NCI-H460 (cell line): ENCODE results near the gene TDRKH. TPM values are rescaled to one million over a fixed set of nuclear protein-coding genes. Genes with fewer than 3 reads are reported as not detected.

Experiments used
- DNase-seq: peaks from one replicate; pipeline ENCODE4 v3.0.0-alpha.2; 2016; ENCODE audit warnings: low read depth; ENCODE audit errors: extremely low read depth
- polyA plus RNA-seq: library from polyadenylated mRNA; depleted of rRNA; stranded (reverse); fragments of >200 nt; gene quantifications from 2 replicates; pipeline ENCODE4 v1.2.3, GENCODE V29; 2014; cell fraction: nucleus; rRNA removed
- total RNA-seq: library from RNA; depleted of rRNA; stranded (reverse); fragments of >200 nt; shearing (Covaris generic); gene quantifications from 2 replicates; pipeline ENCODE4 v1.2.3, GENCODE V29; 2014; rRNA removed

Gene TDRKH, protein sequence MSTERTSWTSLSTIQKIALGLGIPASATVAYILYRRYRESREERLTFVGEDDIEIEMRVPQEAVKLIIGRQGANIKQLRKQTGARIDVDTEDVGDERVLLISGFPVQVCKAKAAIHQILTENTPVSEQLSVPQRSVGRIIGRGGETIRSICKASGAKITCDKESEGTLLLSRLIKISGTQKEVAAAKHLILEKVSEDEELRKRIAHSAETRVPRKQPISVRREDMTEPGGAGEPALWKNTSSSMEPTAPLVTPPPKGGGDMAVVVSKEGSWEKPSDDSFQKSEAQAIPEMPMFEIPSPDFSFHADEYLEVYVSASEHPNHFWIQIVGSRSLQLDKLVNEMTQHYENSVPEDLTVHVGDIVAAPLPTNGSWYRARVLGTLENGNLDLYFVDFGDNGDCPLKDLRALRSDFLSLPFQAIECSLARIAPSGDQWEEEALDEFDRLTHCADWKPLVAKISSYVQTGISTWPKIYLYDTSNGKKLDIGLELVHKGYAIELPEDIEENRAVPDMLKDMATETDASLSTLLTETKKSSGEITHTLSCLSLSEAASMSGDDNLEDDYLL
- total RNA-seq: 7.1 and 10.9 TPM in 2 replicates
- polyA plus RNA-seq: 5.5 and 5.9 TPM in 2 replicates

DNA sequence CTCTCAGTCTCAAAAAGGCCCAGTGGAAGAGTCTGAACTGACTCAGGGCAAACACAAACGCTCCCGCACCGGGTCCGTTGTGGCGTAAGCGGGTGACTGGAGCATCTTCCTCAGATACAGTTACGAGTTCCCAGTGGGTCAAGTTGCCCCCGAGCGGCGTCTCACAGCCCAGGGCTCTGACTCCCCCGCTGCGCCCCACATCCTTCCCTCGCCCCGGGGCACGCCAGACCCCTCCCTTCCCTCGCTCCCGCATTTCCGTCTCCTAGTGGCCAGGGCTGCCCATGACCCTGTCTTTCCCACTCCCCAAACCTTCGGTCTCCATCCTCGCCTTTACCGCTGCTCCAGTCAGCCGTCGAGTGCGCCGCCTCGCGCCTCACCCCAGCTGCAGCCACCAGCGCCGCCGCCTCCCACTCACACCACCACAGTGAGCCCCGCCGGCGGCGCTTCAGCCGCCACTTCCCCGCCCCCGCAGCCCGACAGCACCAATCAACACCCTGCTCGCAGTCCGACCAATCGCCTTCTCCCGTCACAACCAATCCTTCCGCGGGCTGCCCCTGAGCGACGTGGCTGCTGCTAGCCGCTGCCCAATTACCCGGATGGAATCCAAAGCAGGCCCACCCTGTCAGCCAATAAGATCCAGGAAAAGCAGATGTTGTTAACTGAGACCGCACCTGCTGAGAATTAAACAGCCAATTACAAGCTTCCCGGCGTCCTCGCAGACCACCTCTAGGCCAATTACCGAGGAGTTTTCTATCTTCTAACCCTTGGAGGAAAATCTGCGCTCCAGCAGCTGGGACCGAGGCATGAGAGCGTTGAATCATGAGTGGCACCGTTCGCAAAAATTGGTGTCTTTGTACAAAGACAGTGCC, at the start of gene TDRKH:
Gene TDRKH (minus strand): TSS at position 430 of the 869 bp plus-strand sequence. CDS start 7,478 bp downstream, outside the sequence.
- peak; percentile 100 for DNase-seq

DNA sequence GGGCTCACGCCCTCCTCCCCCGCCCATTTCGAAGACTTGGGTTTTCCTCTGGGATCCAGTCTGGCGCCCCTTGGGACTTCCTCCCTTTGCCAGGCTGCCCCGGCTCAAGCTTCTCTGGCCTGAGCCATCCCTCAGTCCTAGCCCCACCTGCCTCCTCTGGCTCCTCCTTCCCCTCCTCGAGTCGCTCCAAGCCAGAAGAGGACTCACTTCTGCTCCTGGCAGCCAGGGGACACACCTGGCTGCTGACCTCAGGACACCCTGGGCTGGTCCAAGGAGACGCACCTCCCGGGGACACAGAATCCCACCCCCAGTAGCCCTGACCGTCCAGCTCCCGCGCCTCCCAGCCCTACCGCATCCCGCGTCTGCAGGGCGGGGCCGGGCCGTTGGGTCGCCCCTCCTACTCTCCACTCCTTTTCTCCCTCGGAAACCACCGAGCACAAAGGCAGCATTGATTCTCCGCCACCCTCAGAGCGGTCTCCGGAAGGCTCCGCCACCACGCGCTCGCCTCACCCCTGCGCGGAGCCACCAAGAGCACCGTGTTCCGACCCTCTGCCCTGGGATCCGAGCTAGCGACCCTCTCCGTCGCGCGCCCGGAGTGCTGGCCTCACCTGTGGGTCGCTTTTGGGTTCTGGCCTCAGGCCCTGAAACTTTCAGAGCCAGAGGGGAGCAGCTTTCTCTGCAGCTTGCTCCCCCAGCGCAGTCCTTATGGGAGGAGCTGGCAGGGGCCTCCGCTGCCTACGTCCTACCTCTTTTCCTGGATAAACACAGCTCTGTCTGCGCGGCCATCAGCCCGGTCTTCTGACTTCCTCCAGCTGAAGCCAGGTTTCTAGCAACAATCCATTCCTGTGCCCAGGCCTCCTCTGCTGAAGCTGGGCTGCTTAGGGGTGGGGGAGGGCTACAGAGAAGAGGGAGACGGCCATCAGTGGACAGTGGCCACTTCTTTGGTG, 49.4 kb upstream of the TDRKH start, which contains the start of gene C2CD4D:
Gene C2CD4D (minus strand): TSS at position 364 of the 947 bp plus-strand sequence. CDS start 831 bp downstream, outside the sequence.
- peak; percentile 68 for DNase-seq

DNA sequence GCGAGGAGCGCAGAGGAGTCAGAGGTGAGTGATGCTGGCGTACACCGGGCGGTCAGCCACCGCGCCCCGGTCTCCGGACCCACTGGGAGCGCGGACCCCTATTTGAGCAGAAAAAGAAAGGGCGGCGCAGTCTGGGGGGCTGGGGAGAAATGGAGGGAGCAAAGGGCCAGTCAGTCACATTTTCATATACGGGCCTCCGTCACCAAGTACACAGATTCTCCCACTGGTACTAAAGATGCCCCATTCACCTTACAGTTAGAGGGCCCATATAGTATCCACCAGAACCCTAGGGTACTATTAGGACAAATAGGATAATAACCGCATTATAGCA, 48.7 kb upstream of the TDRKH start:
- no peak for DNase-seq

DNA sequence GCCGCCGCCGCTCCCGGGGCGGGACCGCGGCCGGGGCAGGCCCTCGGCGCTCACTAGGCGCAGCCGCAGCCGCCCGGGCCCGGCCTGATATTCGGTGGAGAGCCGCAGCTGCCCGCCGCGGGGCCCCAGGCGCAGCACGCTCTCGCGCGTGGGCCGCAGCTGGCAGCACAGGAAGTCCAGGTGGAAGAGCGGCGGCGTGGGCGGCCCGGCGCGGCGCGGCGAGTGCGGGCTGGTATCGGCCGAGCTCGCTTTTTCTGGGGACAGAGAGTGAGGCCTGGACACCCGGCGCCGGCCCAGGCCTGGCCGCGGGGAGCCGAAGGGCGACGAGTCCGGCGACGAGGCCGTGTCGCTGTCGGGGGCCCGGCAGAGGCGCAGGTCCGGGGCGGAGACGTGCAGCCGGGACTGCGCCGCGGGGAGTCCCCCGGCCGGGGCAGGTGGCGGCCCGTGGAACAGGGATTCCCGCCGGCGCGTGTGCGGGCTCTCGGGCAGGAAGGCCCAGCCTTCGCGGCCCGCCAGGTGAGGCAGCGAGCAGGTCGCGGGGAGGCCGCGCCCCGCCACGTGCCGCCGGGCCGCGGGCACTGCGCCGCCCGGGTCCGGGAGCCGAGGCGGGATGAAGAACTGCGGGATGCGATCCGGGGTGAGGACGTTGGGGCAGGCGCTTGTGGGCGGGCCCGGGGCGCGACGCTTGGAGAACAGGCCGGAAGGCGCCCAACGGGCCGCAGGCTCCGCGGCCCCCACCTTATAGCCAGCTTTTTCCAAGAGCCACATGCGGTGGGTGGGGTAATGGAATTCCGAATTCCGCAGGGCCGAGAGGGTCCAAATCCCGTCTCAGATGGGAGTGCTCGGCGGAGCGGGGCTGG, 48.2 kb upstream of the TDRKH start:
- no peak for DNase-seq

DNA sequence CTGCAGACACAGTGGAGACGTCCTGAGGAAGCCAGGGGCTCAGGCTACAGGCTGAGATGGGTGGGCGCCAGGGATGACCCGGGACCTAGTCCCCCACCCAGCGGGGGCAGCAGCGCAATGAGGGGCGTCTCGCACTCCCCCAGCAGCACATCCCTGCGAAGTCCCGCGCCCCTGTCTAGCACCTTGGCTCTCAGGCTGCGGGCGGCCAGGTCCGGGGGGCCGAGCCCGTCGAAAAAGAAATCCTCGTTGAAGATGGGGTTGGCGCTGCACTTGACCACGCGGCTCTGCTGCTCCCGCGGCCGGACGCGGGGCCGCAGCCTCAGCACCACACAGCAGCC, 47.6 kb upstream of the TDRKH start:
- DNase-seq: no peak

DNA sequence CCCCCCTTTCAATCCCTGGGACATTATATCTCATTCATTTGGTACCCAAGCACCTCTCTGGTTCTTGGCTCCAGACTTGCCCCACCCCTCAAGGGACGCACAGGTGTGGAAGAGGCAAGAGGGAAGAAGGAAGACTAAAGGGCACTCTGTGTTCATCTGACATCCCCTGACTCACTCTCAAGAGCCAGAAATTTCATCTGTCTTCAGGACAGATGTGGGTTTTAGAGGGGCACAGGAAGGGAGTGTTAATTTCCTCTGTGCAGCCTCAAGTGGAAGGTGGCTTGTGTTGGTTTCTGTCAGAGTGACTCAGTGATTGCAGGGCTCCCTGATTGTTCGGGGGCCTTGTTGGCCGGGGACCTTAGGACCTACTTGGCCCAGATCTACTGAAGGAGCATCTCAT, 46.9 kb upstream of the TDRKH start:
- no peak for DNase-seq

DNA sequence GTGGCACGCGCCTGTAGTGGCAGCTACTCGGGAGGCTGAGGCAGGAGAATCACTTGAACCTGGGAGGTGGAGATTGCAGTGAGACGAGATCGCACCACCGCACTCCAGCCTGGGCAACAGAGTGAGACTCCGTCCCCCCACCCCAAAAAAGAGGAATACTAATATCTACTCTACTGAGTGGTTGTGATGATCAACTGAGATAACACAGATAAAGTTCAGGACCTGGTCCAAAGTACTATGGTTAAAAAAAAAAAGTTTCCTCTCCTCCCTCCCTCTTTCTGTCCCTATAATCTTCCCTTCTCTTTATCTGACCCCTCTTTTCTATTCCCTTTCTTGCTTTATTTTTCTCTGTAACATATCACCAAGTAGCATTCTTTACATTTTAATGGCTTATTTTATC, 45.3 kb upstream of the TDRKH start:
- DNase-seq: no peak

DNA sequence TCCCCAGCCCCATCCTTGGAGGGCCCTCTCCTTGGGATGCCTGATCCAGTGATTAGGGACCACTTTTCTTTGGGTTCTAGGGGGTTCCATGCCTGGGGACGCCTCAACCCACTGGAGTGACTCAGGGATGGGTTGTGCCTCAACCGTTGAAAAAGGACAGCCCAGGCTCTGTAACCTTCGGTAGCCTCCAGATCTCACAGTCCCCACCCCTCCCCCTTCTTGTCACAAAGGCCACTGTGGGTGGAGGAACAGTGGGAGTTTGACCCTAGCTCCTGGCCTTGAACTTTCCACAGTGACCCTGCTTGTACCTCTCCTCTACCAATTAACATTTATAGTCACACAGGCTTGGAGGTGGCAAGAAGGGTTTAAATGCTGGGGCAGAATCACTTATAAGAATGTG, 43.9 kb upstream of the TDRKH start:
- DNase-seq: no peak

DNA sequence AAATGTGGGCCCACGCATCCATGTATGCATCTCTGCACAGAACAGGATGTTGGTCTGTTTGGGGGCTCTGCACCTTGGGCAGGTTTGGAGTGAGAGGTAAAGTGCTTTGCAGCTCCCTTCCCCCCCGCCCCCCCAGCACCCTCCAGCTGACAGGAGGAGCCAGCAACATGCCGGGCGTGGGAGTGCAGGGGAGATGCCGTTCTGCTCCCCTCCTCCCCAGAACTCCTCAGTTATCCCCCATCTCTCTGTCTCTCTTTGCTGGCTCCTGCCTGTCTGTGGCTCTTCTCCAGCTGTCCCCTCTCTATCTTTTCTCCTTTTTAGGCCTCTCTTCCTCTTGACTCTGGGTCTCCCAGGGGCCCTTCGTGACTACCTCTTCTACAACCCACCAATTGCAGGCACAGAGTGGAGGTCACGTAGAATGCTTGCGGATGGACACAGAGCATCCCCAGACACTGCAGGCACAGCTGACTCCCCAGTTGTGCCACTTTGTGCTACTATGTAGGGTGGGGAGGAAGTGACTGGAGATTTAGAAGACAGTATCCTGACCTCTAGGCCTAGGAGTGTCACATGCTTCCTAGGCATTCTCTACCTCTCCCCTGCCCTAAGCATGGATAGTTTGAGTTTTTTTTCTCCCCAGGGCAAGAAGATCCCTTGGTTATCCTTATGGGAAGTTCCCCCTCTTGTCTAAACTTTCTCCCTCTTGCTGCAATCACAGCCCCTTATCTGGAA, 43.0 kb upstream of the TDRKH start:
- DNase-seq: no peak

DNA sequence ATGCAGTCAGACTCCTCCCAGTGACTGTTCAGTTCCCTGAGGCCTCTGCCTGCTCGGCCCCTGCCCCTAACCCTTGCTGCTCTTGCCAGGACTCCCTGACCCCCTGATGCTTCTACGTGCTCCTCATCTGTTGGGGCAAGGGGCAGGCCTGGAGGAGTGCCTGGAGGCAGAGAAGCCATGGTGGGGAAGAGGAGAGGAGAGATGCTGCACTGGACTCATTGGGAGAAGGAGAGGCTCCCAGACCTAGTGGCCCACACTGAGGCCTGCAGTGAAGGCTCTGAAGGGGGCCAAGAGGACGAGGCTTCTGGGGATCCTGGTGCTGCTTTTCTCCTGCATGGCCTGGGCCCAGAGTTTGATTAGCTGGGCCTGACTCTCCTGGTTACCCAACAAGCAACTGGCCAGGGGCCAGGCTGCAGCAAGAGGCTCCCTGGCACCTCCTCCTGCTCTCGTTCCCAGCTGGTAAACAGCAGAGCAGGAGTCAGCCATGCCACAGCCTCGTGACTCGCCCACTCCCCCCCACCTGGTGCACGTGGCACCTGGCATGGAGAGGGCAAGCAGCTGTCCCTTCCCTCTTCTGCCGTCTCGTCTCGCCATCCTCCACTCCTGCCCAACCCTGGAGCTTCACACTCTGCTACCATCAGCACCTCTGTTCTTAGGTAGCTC, 42.1 kb upstream of the TDRKH start:
- no peak for DNase-seq

DNA sequence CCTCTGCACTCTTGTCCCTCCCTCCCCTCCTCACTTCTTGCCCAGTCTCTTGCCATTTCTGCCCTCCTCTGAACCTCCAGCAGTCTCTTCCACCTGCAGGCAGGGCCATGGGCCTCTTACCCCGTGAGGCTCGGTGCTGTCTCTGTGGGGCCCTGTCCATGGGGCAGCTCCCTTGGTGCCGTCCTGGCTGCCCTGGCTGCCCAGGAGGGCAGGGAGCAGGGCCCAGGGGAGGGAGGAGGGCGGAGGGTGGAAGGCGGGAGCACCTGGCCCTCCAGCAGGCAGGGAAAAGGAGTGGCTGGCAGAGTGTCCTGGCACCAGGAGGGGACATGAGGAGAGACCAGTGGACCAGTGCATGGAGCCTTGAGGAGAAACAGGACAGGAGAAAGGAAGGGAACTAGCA, 41.3 kb upstream of the TDRKH start, which contains the start of gene RORC:
Gene RORC (minus strand): TSS at position 198 of the 400 bp plus-strand sequence. CDS start 38 bp downstream, at position 160.
- no peak for DNase-seq

DNA sequence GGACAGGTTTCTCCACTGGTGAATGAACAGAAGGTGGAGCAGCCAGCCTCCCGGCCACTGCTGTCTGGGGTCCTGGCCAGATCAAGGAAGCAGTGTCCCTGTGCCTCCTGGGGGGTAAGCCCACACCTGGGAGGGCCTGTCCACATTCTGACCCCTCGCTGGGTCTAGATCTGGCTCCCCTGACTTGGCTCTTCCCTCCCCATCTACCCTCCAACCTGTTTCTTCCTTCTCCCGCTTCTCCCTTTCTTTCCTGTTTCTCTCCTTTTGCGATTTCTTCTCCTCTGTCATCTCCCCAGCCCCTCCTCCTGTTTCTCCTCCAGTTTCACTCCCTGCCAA, 40.9 kb upstream of the TDRKH start:
- no peak for DNase-seq

DNA sequence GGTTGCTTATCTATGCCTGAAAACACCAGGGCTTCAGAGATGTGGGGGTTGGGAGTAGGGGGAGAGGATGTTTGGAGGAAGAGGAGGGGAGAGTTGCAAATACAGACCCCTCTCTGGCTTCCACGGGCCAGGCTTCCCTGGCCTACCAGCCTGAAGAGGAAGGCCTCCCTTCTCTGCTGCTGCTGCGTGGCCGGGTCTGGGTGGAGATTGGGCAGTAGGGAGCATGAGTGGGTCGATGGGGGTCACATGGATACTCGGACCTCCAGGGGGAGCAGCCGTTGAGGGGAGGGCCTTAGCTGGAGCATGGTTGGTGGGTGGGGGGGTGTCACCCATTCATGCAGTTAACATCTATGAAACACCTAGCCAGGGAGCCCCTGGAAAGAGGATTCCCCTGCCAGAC, 39.8 kb upstream of the TDRKH start:
- DNase-seq: no peak

DNA sequence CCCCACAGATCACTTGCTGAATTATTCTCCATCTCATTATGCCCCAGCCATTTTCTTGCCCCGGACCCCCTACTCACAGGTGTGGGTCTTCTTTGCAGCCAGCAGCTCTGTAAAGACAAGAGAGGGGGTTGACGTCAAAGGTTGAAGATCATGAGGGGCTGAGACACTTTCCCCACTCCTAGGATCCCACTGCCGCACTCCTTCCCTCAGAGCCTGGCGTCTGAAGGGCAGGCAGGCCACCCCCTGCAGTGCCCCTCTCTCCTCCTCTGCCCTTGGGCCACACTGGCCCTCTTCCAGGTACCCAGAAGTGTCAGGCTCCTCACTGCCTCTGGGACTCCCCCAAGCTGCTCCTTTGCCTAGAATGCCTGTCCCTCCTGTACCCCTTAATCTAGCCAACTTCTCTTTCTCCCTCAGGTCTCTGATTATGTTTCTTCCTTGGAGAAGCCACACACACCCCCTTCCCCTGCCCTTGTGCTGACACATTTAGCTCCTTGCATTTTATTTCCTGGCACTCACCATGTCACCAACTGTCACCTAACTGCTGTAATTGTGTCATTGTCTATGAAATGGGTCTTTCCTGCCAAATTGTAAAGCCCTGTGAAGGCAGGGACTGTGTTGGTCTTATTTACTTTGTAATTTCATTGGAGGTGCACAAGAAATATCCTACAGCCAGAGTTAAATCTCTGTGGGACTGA, 39.2 kb upstream of the TDRKH start:
- DNase-seq: no peak

DNA sequence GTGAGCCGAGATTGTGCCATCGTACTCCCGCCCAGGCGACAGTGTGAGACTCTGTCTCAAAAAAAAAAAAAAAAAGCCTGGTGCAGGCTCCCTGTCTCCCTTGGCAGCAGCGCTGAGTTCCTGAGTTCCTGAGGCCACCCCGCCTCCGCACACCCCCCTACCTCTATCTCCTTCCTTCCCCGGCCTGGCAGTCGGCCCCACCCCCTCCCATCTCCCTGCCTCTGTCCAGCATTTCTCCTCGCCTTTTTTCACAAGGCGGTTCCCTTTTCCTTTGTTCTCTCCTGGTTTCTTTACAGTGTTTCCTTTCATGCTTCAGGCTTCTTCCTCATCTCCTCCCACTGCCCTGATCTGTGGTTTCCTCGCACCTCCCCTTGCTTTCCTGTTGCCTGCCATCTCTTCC, 38.6 kb upstream of the TDRKH start:
- DNase-seq: no peak

DNA sequence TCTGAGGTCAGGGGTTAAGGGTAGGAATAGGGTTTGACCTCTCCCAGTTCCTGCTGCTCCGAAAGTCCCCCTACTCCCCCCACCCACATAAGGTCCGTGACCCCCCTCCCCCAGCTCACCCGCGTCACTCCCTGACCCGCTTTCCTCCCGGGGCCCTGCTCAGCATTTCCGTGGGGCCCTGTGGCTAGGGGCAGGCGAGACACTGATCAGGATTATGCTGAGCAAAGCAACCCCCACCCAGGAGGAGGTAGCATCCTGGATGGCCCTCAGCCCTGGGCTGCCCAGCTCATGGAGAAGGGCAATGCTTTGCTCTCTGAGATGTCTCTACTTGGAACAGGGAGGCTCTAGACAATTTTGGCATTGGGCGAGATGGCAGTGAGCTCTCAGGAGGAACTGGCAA, 37.6 kb upstream of the TDRKH start:
- DNase-seq: no peak
